C4-2B (cell line): Measurements from ENCODE around the gene TMPRSS2.

Experiments used
- CTCF ChIP-seq: fragments of 450-650 bp; conservative IDR thresholded peaks from 2 replicates; pipeline ENCODE4 v1.5.1; 2017; ENCODE audit warnings: mild to moderate bottlenecking
- ZFX ChIP-seq: fragments of 450-650 bp; IDR thresholded peaks from 2 replicates; pipeline ENCODE4 v1.6.1; 2017

GRCh38 chr21:41537356-41537755 is 29.4 kb upstream of the TMPRSS2 start:
- TF ChIP-seq CTCF (no peak), ZFX (no peak)
